Nephron progenitor cell (in vitro differentiated cells): ENCODE measurements around the gene CHAC1.

Experiments used
- DNase-seq: peaks from one replicate; pipeline ENCODE4 v3.0.0; 2021
- H3K27ac Mint-ChIP-seq: 2 replicates; pipeline ENCODE4 v1.8.0; 2021; ENCODE audit warnings: mild to moderate bottlenecking, moderate library complexity, mixed read lengths
- H3K27me3 Mint-ChIP-seq: 2 replicates; pipeline ENCODE4 v1.8.0; 2021; ENCODE audit warnings: mild to moderate bottlenecking, low read depth, mixed read lengths; ENCODE audit not compliant: poor library complexity
- H3K36me3 Mint-ChIP-seq: 2 replicates; pipeline ENCODE4 v1.8.0; 2021; ENCODE audit warnings: low read depth, mixed read lengths
- H3K4me1 Mint-ChIP-seq: 2 replicates; pipeline ENCODE4 v1.8.0; 2021; ENCODE audit warnings: mixed read lengths
- H3K4me3 Mint-ChIP-seq: 2 replicates; pipeline ENCODE4 v1.8.0; 2021; ENCODE audit warnings: mild to moderate bottlenecking, moderate library complexity, mixed read lengths
- H3K9me3 Mint-ChIP-seq: 2 replicates; pipeline ENCODE4 v1.8.0; 2021; ENCODE audit warnings: mild to moderate bottlenecking, moderate library complexity, mixed read lengths
- TF ChIP-seq, protein P1 (sequence below): fragments of 200-600 bp; sonication (generic); IDR thresholded peaks from 2 replicates; pipeline ENCODE4 v1.5.0; 2021; ENCODE audit warnings: antibody characterized with exemption

Gene CHAC1

DNA sequence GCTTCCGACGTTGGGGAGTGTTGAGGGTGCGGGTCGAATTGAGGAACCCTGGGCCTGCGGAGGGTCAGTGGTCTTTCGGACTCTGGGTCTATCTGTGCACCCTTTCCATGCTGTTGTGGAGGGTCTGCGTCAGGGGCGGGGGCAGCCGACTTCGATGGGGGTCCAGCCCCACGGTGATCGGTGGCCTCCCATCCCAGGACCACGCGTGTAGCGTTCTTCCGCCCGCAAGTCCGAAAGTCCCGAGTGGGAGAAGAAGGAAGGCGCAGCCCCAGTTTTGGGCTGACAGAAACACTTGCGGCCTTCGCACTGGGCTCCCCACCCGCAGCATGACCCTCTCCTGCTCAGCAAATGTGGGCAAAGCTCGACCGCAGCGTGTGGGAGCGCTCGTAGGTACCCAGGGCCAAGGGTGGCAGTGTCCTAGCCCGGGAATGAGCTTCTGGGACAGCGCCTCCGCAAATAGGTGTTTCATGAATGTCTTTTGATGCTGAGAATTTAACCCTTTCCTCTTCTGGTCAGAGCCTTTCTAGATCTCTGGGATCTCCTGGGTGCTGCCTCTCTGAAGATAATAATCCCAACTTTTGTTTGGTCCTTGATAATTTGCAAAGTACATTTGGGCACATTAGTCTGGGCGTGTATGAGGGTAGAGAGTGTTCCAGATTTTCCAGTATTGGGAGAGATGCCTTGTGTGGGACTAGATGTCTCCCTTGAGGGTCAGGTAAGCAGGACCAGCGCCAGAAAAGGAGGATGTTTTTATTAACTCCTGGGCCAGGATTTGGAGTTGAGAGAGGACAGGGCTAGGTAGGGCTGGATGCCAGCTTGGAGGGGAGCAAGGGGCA lies 26.4 kb upstream of the CHAC1 start:
- no peaks in the 10 kb centered on the region for H3K9me3 Mint-ChIP-seq
- DNase-seq, result no peak
- H3K4me1 Mint-ChIP-seq, result peaks cover 70% of the 10 kb centered on the region
- H3K27me3 Mint-ChIP-seq, result peaks cover 97% of the 10 kb centered on the region
- no peaks in the 10 kb centered on the region for H3K36me3 Mint-ChIP-seq
- TF ChIP-seq, protein P1, sequence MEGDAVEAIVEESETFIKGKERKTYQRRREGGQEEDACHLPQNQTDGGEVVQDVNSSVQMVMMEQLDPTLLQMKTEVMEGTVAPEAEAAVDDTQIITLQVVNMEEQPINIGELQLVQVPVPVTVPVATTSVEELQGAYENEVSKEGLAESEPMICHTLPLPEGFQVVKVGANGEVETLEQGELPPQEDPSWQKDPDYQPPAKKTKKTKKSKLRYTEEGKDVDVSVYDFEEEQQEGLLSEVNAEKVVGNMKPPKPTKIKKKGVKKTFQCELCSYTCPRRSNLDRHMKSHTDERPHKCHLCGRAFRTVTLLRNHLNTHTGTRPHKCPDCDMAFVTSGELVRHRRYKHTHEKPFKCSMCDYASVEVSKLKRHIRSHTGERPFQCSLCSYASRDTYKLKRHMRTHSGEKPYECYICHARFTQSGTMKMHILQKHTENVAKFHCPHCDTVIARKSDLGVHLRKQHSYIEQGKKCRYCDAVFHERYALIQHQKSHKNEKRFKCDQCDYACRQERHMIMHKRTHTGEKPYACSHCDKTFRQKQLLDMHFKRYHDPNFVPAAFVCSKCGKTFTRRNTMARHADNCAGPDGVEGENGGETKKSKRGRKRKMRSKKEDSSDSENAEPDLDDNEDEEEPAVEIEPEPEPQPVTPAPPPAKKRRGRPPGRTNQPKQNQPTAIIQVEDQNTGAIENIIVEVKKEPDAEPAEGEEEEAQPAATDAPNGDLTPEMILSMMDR, result no peak
- no peak overlapping the region for H3K27ac Mint-ChIP-seq
- peak overlapping the region; percentile 76 for H3K4me3 Mint-ChIP-seq

DNA sequence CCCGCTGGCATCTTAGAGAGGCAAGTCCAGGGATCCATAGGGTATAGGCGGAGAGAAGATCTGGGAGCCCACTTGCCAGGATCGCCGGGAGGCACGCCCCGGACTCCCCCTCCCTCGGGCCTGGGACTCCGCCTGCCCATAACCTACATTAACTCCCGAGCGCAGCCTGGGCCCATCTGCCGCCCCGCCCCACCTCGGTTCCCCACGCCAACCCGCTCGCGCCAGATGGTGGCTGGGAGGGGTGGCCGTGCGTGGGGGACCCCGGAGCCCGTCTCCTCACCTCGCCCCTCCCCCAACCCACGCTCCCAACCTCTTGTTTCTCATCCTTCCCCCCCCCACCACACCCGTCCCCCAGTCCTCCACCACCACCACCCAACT lies 25.8 kb upstream of the CHAC1 start:
- peaks cover 70% of the 10 kb centered on the region for H3K4me1 Mint-ChIP-seq
- no peaks in the 10 kb centered on the region for H3K36me3 Mint-ChIP-seq
- DNase-seq, result no peak
- H3K27me3 Mint-ChIP-seq, result peaks cover 95% of the 10 kb centered on the region
- peak overlapping the region; percentile 76 for H3K4me3 Mint-ChIP-seq
- H3K27ac Mint-ChIP-seq, result no peak overlapping the region
- TF ChIP-seq, protein P1, result no peak
- H3K9me3 Mint-ChIP-seq, result no peaks in the 10 kb centered on the region

DNA sequence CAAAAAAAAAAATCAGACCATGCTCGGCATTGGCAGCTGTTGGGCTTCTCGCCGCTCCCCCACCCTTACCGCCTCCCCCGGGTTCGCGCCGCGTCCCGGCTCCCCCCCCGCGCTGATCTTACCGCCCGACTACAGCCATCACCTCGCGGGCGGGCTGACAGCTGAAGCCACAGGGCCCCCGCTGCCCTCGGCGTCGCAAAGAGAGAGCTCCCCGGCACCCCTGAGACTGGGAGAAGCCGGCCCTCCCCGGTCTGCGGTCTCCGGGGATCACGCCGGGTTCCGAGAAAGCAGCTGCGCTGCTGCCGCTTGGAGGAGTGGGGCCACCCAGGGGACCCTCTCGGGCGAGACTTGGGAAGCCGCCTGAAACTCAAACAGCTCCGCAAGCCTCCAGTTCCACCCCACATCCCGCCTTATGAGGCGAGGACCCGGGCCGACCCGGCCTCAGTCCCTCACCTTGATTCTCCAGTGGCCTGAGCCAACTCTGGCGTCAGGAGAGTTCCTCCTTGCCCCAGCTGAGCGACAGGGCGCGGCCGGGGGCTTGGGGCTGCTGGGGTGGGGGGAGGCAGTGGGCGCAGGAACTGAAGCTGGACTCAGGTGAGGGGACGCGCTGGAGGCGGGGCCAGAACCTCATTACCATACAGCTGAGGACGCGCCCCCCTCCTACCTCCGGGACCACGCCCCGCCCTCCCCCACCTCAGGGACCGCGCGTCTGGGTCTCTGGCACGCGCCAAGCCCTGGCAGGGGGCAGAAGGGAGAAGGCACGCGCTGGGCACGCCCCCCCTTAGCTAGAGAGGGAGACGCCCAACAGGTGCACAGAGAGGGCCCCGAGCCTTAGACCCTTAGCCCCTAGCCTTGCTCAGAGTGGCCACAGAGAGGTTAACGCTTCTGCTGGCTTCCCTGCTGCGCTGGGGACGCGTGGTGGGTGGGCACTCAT lies 25.1 kb upstream of the CHAC1 start:
- Mint-ChIP-seq H3K36me3 (no peaks in the 10 kb centered on the region), H3K9me3 (no peaks in the 10 kb centered on the region), H3K27me3 (peaks cover 95% of the 10 kb centered on the region), H3K4me3 (peak overlapping the region; percentile 79), H3K27ac (no peak overlapping the region), H3K4me1 (peaks cover 68% of the 10 kb centered on the region)
- TF ChIP-seq, protein P1, result no peak
- DNase-seq, result no peak

- peaks cover 96% of the 10 kb centered on the region for H3K27me3 Mint-ChIP-seq
- no peak within 1 kb of the TSS for H3K27ac Mint-ChIP-seq
Observed at GRCh38 chr15:40928821-40929659, 24.2 kb upstream of the CHAC1 start, which contains the start of gene DLL4. TSS of gene DLL4 (plus strand) at chr15:40929340. CDS start at chr15:40929669, 329 bp downstream.

More at GRCh38 chr15:40928821-40929659, 24.2 kb upstream of the CHAC1 start, which contains the start of gene DLL4:
- Mint-ChIP-seq H3K4me1 (peaks cover 67% of the 10 kb centered on the region), H3K36me3 (no peaks in the 10 kb centered on the region), H3K4me3 (peak within 1 kb of the TSS; percentile 82), H3K9me3 (no peaks in the 10 kb centered on the region)
- TF ChIP-seq, protein P1, result no peak
- DNase-seq, result peak; percentile 75
